IPS-20b (cell line): ENCODE data around the gene MAFF.

Source experiments
- H3K27ac ChIP-seq: one replicate; pipeline ENCODE4 v1.5.1; 2013; ENCODE audit warnings: low read length
- H3K27me3 ChIP-seq: 2 replicates; pipeline ENCODE4 v1.6.1; 2013; ENCODE audit warnings: mild to moderate bottlenecking, low read length, inconsistent platforms; ENCODE audit not compliant: insufficient read depth
- H3K36me3 ChIP-seq: 2 replicates; pipeline ENCODE4 v1.6.1; 2013; ENCODE audit warnings: low read depth, mild to moderate bottlenecking, inconsistent platforms, low read length, moderate library complexity; ENCODE audit not compliant: insufficient read depth
- H3K4me1 ChIP-seq: 2 replicates; pipeline ENCODE4 v1.6.1; 2013; ENCODE audit warnings: mild to moderate bottlenecking, control low read depth, inconsistent platforms, low read length, moderate library complexity; ENCODE audit not compliant: insufficient read depth
- H3K4me3 ChIP-seq: 2 replicates; pipeline ENCODE4 v1.5.1; 2013; ENCODE audit warnings: mild to moderate bottlenecking, low read length, inconsistent platforms
- H3K9ac ChIP-seq: 2 replicates; pipeline ENCODE4 v1.6.1; 2013; ENCODE audit warnings: low read depth, mild to moderate bottlenecking, inconsistent platforms, low read length, moderate library complexity
- H3K9me3 ChIP-seq: 2 replicates; pipeline ENCODE4 v1.6.1; 2013; ENCODE audit warnings: mild to moderate bottlenecking, low read depth, low read length, inconsistent platforms; ENCODE audit not compliant: insufficient read depth

The MAFF gene

GRCh38 chr22:38247713-38248112 is 45.9 kb downstream of the MAFF start:
- Histone ChIP-seq H3K27me3 (no peaks in the 10 kb centered on the region), H3K4me1 (no peaks in the 10 kb centered on the region), H3K27ac (no peak overlapping the region), H3K36me3 (peaks cover 40% of the 10 kb centered on the region), H3K9me3 (no peaks in the 10 kb centered on the region), H3K4me3 (no peak overlapping the region), H3K9ac (no peak overlapping the region)

GRCh38 chr22:38248280-38248679 is 46.5 kb downstream of the MAFF start:
- H3K27ac ChIP-seq = no peak overlapping the region
- H3K9me3 ChIP-seq = no peaks in the 10 kb centered on the region
- H3K4me3 ChIP-seq = no peak overlapping the region
- H3K27me3 ChIP-seq = no peaks in the 10 kb centered on the region
- peaks cover 40% of the 10 kb centered on the region for H3K36me3 ChIP-seq
- H3K9ac ChIP-seq = no peak overlapping the region
- H3K4me1 ChIP-seq = no peaks in the 10 kb centered on the region

- Histone ChIP-seq H3K4me3 (no peak overlapping the region), H3K9me3 (no peaks in the 10 kb centered on the region), H3K36me3 (peaks cover 36% of the 10 kb centered on the region), H3K27ac (no peak overlapping the region), H3K9ac (no peak overlapping the region), H3K4me1 (no peaks in the 10 kb centered on the region), H3K27me3 (no peaks in the 10 kb centered on the region)
Measured at GRCh38 chr22:38249301-38249700, 47.5 kb downstream of the MAFF start.

- Histone ChIP-seq H3K27me3 (no peaks in the 10 kb centered on the region), H3K9me3 (no peaks in the 10 kb centered on the region), H3K36me3 (peaks cover 29% of the 10 kb centered on the region), H3K27ac (no peak overlapping the region), H3K4me3 (no peak overlapping the region), H3K4me1 (no peaks in the 10 kb centered on the region), H3K9ac (no peak overlapping the region)
Measured at GRCh38 chr22:38249803-38250642, 48.2 kb downstream of the MAFF start.

- H3K36me3 ChIP-seq = peaks cover 24% of the 10 kb centered on the region
- no peak overlapping the region for H3K4me3 ChIP-seq
- H3K9ac ChIP-seq = no peak overlapping the region
- no peaks in the 10 kb centered on the region for H3K4me1 ChIP-seq
- H3K9me3 ChIP-seq = no peaks in the 10 kb centered on the region
- H3K27ac ChIP-seq = no peak overlapping the region
- no peaks in the 10 kb centered on the region for H3K27me3 ChIP-seq
Measured at GRCh38 chr22:38250643-38251340, 49.0 kb downstream of the MAFF start.

GRCh38 chr22:38251341-38251692 is 49.5 kb downstream of the MAFF start:
- H3K27ac ChIP-seq = no peak overlapping the region

GRCh38 chr22:38255697-38256096 is 53.9 kb downstream of the MAFF start:
- Histone ChIP-seq H3K36me3 (no peaks in the 10 kb centered on the region; the same call in 1 of the 2 replicates), H3K27ac (no peak overlapping the region), H3K27me3 (no peaks in the 10 kb centered on the region), H3K4me3 (no peak overlapping the region), H3K9me3 (no peaks in the 10 kb centered on the region), H3K9ac (no peak overlapping the region), H3K4me1 (peaks cover 4% of the 10 kb centered on the region; the same call in 1 of the 2 replicates)

More at GRCh38 chr22:38251341-38251692, 49.5 kb downstream of the MAFF start:
- H3K4me3 ChIP-seq = no peak overlapping the region
- H3K9ac ChIP-seq = no peak overlapping the region
- no peaks in the 10 kb centered on the region for H3K9me3 ChIP-seq
- H3K27me3 ChIP-seq = no peaks in the 10 kb centered on the region
- peaks cover 18% of the 10 kb centered on the region for H3K36me3 ChIP-seq
- no peaks in the 10 kb centered on the region for H3K4me1 ChIP-seq

- no peaks in the 10 kb centered on the region for H3K9me3 ChIP-seq
- no peaks in the 10 kb centered on the region; the same call in 1 of the 2 replicates for H3K36me3 ChIP-seq
- H3K27me3 ChIP-seq = no peaks in the 10 kb centered on the region
- peaks cover 12% of the 10 kb centered on the region for H3K4me1 ChIP-seq
- no peak overlapping the region for H3K27ac ChIP-seq
- H3K9ac ChIP-seq = no peak overlapping the region
- no peak overlapping the region for H3K4me3 ChIP-seq
Measured at GRCh38 chr22:38257181-38257580, 55.4 kb downstream of the MAFF start.

GRCh38 chr22:38257650-38258250 is 56.0 kb downstream of the MAFF start:
- Histone ChIP-seq H3K9me3 (no peaks in the 10 kb centered on the region), H3K9ac (peak overlapping the region; percentile 16; the same call in 1 of the 2 replicates), H3K27me3 (no peaks in the 10 kb centered on the region), H3K4me3 (no peak overlapping the region), H3K36me3 (no peaks in the 10 kb centered on the region; the same call in 1 of the 2 replicates), H3K27ac (no peak overlapping the region), H3K4me1 (peaks cover 12% of the 10 kb centered on the region)

GRCh38 chr22:38258895-38259294 is 57.1 kb downstream of the MAFF start:
- Histone ChIP-seq H3K27me3 (no peaks in the 10 kb centered on the region), H3K9me3 (no peaks in the 10 kb centered on the region)

GRCh38 chr22:38259370-38259769 is 57.6 kb downstream of the MAFF start:
- H3K27me3 ChIP-seq = no peaks in the 10 kb centered on the region
- peaks cover 12% of the 10 kb centered on the region for H3K4me1 ChIP-seq
- no peak overlapping the region for H3K4me3 ChIP-seq
- no peaks in the 10 kb centered on the region for H3K9me3 ChIP-seq
- no peak overlapping the region for H3K27ac ChIP-seq
- H3K9ac ChIP-seq = no peak overlapping the region
- peaks cover 12% of the 10 kb centered on the region; the same call in 1 of the 2 replicates for H3K36me3 ChIP-seq

More at GRCh38 chr22:38258895-38259294, 57.1 kb downstream of the MAFF start:
- Histone ChIP-seq H3K4me1 (peaks cover 12% of the 10 kb centered on the region), H3K36me3 (peaks cover 10% of the 10 kb centered on the region; the same call in 1 of the 2 replicates), H3K9ac (no peak overlapping the region), H3K4me3 (no peak overlapping the region), H3K27ac (no peak overlapping the region)
